ENCODE measurements around the gene ZNF778. TPM values are rescaled to one million over a fixed set of nuclear protein-coding genes. Genes with fewer than 3 reads are reported as not detected.

Gene ZNF778
- total and polyA plus RNA-seq, 2 of the 13 experiments (the other 11 are each of a cell fraction or from before 2014, with no cell fraction given), result 3.8 to 7.2 TPM

- no peak for TF ChIP-seq SETDB1 (CRISPR knock-in tag; IDR thresholded peaks at IDR 0.05; ENCODE audit: borderline replicate concordance)
- TF ChIP-seq ZNF800 (CRISPR knock-in tag; IDR thresholded peaks at IDR 0.05), result peak; percentile 97
- TF ChIP-seq ZNF788 (CRISPR knock-in tag; IDR thresholded peaks at IDR 0.05; ENCODE audit: borderline replicate concordance), result peak; percentile 50; the same call in 1 of the 2 replicates
- no peak; the same call in 1 of the 2 replicates for TF ChIP-seq ZMYM4 (CRISPR knock-in tag; IDR thresholded peaks at IDR 0.05)
- 0 out of 2 replicates have a peak, but pooled peaks have one; percentile 24 for TF ChIP-seq ZNF121 (CRISPR knock-in tag; IDR thresholded peaks at IDR 0.05)
- TF ChIP-seq PHF5A (CRISPR knock-in tag; IDR thresholded peaks at IDR 0.05; ENCODE audit: low read depth, unreplicated experiment), result no peak
- peak; percentile 81 for TF ChIP-seq HNRNPK (IDR thresholded peaks at IDR 0.05; ENCODE audit: low read depth, low read length, poor library complexity, severe bottlenecking)
- 0 out of 2 replicates have a peak, but pooled peaks have one; percentile 63 for TF ChIP-seq ZFYVE20 (CRISPR knock-in tag; IDR thresholded peaks at IDR 0.05; ENCODE audit: borderline replicate concordance, low read depth)
- TF ChIP-seq ARNT (IDR thresholded peaks at IDR 0.05), result no peak
- no peak for TF ChIP-seq HBP1 (CRISPR knock-in tag; IDR thresholded peaks at IDR 0.05; ENCODE audit: low read depth)
- no peak for TF ChIP-seq RFXANK (CRISPR knock-in tag; IDR thresholded peaks at IDR 0.05)
- TF ChIP-seq ZFP62 (CRISPR knock-in tag; IDR thresholded peaks at IDR 0.05), result no peak
- TF ChIP-seq MAZ (IDR thresholded peaks at IDR 0.05; ENCODE audit: borderline replicate concordance, low read depth, low read length), result no peak; the same call in 1 of the 2 replicates
- TF ChIP-seq MAZ (CRISPR knock-in tag; IDR thresholded peaks at IDR 0.05; ENCODE audit: low read depth), result peak; percentile 96
- peak; percentile 38; the same call in 1 of the 2 replicates for TF ChIP-seq ZNF703 (CRISPR knock-in tag; IDR thresholded peaks at IDR 0.05; ENCODE audit: borderline replicate concordance)
- TF ChIP-seq ZNF496 (CRISPR knock-in tag; IDR thresholded peaks at IDR 0.05; ENCODE audit: insufficient replicate concordance), result no peak
- TF ChIP-seq ZMAT5 (CRISPR knock-in tag; IDR thresholded peaks at IDR 0.05; ENCODE audit: borderline replicate concordance, low read depth), result no peak
- no peak for TF ChIP-seq DPF2 (CRISPR knock-in tag; IDR thresholded peaks at IDR 0.05; ENCODE audit: borderline replicate concordance, low read depth)
- TF ChIP-seq MIER3 (CRISPR knock-in tag; IDR thresholded peaks at IDR 0.05; ENCODE audit: borderline replicate concordance), result peak; percentile 29; the same call in 1 of the 2 replicates
- TF ChIP-seq ZNF709 (CRISPR knock-in tag; IDR thresholded peaks at IDR 0.05), result no peak; the same call in 1 of the 2 replicates
- no peak for TF ChIP-seq NR2F2 (IDR thresholded peaks at IDR 0.05; ENCODE audit: borderline replicate concordance, low read depth)
- TF ChIP-seq DR1 (CRISPR knock-in tag; IDR thresholded peaks at IDR 0.05), result no peak
- no peak for TF ChIP-seq NR3C1 (CRISPR knock-in tag; IDR thresholded peaks at IDR 0.05)
- TF ChIP-seq GRHL1 (CRISPR knock-in tag; conservative IDR thresholded peaks at IDR 0.05), result no peak
These were observed 29.6 kb downstream of the ZNF778 start (continued) for GRCh38 chr16:89246903-89247733.

All from HepG2 (cell line).